ENCODE measurements around the gene LRRC73.

DNA sequence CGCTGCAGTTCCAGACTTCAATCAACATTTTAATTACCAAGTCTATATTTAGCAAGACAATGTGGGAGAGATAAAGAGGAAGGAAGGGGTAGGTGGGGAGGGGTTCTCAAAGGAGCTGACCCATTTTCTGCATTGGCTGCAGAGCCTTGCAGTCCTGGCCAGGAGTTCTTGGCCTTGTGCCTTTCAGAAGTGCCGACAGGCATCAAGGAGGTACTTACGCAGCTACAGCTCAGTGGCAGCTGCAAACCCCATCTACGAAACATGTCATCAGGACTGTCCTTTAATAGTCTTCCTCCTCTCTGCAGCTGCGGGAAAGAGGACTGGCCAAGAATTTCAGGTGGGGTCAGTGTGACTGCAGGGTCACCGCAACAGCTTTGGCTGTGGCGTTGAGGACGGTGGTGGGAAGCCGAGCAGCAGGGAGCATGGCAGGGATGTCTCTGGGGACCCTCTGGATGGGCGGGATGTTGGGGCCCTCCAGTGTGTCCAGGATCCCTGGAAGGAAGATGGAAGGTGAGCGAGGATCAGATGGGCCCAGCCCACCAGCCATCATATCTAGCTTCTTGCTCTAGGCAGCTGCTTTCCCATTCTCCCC lies 1.8 kb upstream of the LRRC73 start:
- TF ChIP-seq, protein P1, sequence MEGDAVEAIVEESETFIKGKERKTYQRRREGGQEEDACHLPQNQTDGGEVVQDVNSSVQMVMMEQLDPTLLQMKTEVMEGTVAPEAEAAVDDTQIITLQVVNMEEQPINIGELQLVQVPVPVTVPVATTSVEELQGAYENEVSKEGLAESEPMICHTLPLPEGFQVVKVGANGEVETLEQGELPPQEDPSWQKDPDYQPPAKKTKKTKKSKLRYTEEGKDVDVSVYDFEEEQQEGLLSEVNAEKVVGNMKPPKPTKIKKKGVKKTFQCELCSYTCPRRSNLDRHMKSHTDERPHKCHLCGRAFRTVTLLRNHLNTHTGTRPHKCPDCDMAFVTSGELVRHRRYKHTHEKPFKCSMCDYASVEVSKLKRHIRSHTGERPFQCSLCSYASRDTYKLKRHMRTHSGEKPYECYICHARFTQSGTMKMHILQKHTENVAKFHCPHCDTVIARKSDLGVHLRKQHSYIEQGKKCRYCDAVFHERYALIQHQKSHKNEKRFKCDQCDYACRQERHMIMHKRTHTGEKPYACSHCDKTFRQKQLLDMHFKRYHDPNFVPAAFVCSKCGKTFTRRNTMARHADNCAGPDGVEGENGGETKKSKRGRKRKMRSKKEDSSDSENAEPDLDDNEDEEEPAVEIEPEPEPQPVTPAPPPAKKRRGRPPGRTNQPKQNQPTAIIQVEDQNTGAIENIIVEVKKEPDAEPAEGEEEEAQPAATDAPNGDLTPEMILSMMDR (IDR thresholded peaks at IDR 0.05 in 4 of 5, conservative IDR thresholded peaks at IDR 0.05 in 1 of 5) = no peak
- TF ChIP-seq POLR2A (IDR thresholded peaks at IDR 0.05) = no peak

Measured in gastrocnemius medialis (tissue), 4 donors.